T-helper 2 cell treated with Interferon-gamma antibody and Interleukin-4, amounts not matched to agents 5 μg/mL and 100 μg/mL, for 36 hours (primary cell): Measurements from ENCODE around the gene GABRA1.

Source experiments
- DNase-seq: peaks from one replicate; pipeline ENCODE4 v3.0.0; 2021; ENCODE audit warnings: low spot score
- H3K27ac Mint-ChIP-seq: one replicate; pipeline ENCODE4 v1.8.0; 2021; ENCODE audit warnings: mild to moderate bottlenecking, mixed read lengths
- H3K27me3 Mint-ChIP-seq: one replicate; pipeline ENCODE4 v1.8.0; 2021; ENCODE audit warnings: low read depth, mixed read lengths
- H3K36me3 Mint-ChIP-seq: one replicate; pipeline ENCODE4 v1.8.0; 2021; ENCODE audit warnings: low read depth, mixed read lengths
- H3K4me1 Mint-ChIP-seq: one replicate; pipeline ENCODE4 v1.8.0; 2021; ENCODE audit warnings: low read depth, mixed read lengths
- H3K4me3 Mint-ChIP-seq: one replicate; pipeline ENCODE4 v1.8.0; 2022; ENCODE audit warnings: mild to moderate bottlenecking, moderate library complexity, mixed read lengths
- H3K9me3 Mint-ChIP-seq: one replicate; pipeline ENCODE4 v1.8.0; 2021; ENCODE audit warnings: mixed read lengths

Gene GABRA1

DNA sequence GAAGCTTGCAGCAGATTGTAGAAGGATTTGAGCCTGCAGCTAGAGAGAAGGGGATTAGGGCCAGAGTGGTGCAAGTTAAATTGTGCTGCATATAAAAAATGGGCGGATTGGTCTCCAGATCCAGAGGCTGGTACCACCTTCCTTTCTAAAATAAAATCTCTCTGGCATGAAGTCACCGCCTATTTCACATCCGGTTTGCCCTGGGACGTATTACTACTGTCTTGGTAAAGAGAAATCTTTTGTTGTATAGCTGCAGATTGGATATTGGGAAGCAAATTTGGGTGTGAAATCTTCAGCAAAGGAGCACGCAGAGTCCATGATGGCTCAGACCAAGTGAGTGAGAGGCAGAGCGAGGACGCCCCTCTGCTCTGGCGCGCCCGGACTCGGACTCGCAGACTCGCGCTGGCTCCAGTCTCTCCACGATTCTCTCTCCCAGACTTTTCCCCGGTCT is at the start of gene GABRA1:
Gene GABRA1 (plus strand): TSS at position 180 of the 451 bp plus-strand sequence. CDS start 2,691 bp downstream, outside the sequence.
- Mint-ChIP-seq H3K36me3 (no peaks in the 10 kb centered on the region), H3K27me3 (peaks cover 8% of the 10 kb centered on the region)

DNA sequence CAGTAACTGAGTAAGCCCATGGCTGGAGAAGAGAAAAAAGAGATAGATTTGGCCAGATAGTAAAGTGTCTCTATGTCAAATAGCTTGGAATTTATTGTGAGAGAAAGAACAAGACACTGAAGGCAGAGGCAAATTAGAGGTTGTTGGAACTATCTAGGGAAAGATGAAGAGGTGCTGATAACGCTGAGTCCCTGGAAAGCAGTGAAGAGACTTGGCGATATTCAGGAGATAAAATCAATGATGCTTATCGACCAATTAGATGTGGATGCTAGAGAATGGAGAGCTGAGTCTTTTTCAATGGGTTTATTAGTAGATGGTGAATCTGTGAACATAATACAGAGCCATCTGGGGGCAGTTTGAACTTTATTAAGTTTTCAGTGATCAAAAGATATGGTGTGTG is 48.6 kb upstream of the GABRA1 start:
- no peaks in the 10 kb centered on the region for H3K4me1 Mint-ChIP-seq
- H3K4me3 Mint-ChIP-seq: no peak overlapping the region

More for the DNA sequence above, at the start of gene GABRA1:
- H3K4me1 Mint-ChIP-seq: no peaks in the 10 kb centered on the region
- no peak within 1 kb of the TSS for H3K4me3 Mint-ChIP-seq
- H3K9me3 Mint-ChIP-seq: no peaks in the 10 kb centered on the region
- H3K27ac Mint-ChIP-seq: no peak within 1 kb of the TSS
- no peak for DNase-seq

DNA sequence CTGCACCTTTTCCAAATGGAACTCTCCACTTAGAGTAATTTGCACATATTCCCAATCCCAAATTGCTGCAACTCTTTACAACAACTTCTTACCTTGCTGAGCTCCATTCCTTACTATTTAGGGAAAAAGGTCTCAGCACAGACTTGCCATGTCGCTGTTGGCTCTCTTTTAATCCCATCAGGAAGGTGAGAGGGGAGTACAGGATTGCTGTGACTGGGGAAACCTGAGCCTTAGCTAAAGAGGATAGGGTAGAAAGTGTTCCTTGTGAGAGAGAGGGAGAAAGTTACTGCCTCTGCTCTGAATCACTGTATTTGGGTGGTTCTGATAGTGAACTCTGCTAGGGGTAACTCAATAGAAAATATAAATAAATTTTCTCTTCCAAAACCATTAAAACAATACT is 43.7 kb upstream of the GABRA1 start:
- no peak for DNase-seq
- no peak overlapping the region for H3K4me3 Mint-ChIP-seq
- no peaks in the 10 kb centered on the region for H3K36me3 Mint-ChIP-seq
- H3K27ac Mint-ChIP-seq: no peak overlapping the region
- H3K27me3 Mint-ChIP-seq: no peaks in the 10 kb centered on the region
- H3K9me3 Mint-ChIP-seq: no peaks in the 10 kb centered on the region
- H3K4me1 Mint-ChIP-seq: no peaks in the 10 kb centered on the region

More for the DNA sequence above, 48.6 kb upstream of the GABRA1 start:
- Mint-ChIP-seq H3K36me3 (no peaks in the 10 kb centered on the region), H3K27ac (no peak overlapping the region), H3K27me3 (no peaks in the 10 kb centered on the region), H3K9me3 (no peaks in the 10 kb centered on the region)
- no peak for DNase-seq

DNA sequence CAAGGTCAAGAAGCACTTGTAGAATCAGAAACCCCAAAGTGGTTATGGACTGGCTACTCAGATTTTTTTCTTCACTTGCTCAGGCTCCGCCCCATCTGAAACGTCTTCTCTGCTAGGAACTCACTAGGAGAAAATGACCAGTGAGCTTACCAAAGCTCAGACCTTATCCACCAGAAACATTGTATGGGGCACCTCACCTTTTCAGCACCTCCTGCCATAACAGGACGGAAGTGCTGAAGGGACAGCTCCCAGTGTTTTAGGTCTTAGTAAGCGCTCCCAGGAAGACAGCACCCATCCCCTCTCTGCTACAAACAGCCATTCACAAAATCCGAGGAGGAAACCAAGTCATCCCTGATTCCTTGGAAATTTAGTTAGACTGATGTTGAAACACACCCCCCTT is 1.2 kb upstream of the GABRA1 start:
- H3K27me3 Mint-ChIP-seq: peaks cover 8% of the 10 kb centered on the region
- no peak for DNase-seq
- no peaks in the 10 kb centered on the region for H3K36me3 Mint-ChIP-seq
- no peaks in the 10 kb centered on the region for H3K9me3 Mint-ChIP-seq
- H3K4me3 Mint-ChIP-seq: no peak overlapping the region
- H3K4me1 Mint-ChIP-seq: no peaks in the 10 kb centered on the region
- H3K27ac Mint-ChIP-seq: no peak overlapping the region

DNA sequence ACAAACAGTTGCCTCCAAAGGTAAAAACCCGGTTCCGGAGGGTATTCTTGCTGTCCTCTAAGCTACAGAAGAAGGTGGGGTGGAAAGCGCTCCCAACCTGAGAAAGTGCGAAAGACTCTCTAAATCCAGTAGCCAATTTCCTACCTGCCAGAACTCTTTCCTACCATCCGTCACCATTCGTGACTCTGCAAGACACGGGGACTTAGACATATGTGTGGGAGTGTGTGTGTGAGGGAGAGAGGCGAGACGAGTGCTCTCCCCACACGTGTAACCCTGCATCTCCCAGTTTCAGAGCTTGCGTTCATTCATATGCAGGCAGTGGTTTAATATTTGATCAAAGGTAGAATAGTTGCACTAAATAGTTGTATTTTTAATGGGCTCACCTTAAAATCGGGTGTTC is 473 bp upstream of the GABRA1 start:
- H3K9me3 Mint-ChIP-seq: no peaks in the 10 kb centered on the region
- no peak for DNase-seq
- no peak overlapping the region for H3K27ac Mint-ChIP-seq
- no peaks in the 10 kb centered on the region for H3K4me1 Mint-ChIP-seq
- H3K36me3 Mint-ChIP-seq: no peaks in the 10 kb centered on the region
- H3K4me3 Mint-ChIP-seq: no peak overlapping the region
- peaks cover 8% of the 10 kb centered on the region for H3K27me3 Mint-ChIP-seq

DNA sequence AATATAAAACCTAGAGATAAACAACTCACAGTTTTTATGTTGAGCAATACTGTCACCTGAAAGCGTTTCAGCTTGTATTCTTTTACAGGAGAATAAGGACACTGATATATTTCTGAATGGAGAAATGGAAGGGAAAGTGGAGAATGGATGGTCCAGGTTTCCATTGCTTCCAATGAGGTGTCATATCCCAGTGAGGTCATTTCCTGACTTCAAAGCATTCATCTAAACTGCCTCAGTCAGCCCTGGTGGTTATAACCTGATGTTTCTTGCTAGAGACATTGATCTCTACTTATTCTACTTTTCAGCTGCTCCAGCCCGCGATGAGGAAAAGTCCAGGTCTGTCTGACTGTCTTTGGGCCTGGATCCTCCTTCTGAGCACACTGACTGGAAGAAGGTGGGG is 2.6 kb downstream of the GABRA1 start:
- peaks cover 8% of the 10 kb centered on the region for H3K27me3 Mint-ChIP-seq
- H3K4me1 Mint-ChIP-seq: no peaks in the 10 kb centered on the region
- H3K27ac Mint-ChIP-seq: no peak overlapping the region
- H3K9me3 Mint-ChIP-seq: no peaks in the 10 kb centered on the region
- no peaks in the 10 kb centered on the region for H3K36me3 Mint-ChIP-seq
- no peak for DNase-seq
- H3K4me3 Mint-ChIP-seq: no peak overlapping the region

DNA sequence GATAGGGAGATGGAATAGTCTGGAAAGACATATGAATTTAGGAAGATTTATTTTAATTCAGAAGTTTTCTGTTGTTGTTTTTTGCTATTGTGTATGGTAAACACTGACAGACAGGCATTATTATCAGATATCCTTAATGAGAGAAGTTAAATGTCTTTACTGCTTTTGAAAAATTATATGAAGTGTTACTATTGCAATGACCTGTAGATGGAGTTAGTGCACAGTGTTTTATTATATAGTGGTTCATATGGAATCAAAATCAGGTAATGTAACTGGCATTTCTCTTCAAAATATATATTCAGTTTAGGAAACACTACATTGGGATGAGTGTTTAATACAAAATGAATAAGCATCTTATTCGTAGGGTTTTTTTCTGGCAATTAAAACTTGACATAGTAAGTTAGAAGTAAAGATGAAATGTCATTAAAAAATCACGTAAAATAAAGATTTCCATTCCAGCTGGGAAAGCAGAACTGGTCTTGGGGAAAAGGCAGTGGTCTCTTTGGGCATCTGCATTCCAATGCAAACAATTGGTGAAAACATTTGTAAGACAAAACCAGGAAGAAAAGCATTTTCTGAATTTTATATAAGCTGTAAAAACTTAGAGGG is 3.9 kb downstream of the GABRA1 start:
- Mint-ChIP-seq H3K4me3 (no peak overlapping the region), H3K27me3 (peaks cover 8% of the 10 kb centered on the region), H3K36me3 (no peaks in the 10 kb centered on the region), H3K9me3 (no peaks in the 10 kb centered on the region), H3K27ac (no peak overlapping the region), H3K4me1 (no peaks in the 10 kb centered on the region)
- DNase-seq: no peak

DNA sequence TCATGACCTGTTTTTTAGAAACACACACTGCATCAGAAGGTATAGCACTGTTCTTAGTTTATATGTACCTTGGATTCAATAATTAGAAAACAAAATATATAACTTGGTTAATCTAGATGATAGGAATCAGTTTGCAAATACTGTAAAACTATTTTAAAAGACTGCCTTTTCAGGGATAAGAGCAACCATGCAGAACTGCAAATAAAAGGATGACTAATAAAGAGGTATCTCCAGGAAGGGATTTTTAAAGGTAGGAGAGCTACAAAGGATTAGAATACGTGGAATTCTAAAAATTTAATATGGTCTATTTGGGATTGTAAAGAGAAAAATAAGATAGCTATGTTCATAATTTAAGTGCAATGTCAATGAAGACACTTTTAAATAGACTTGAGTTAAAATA is 9.4 kb downstream of the GABRA1 start:
- H3K27me3 Mint-ChIP-seq: no peaks in the 10 kb centered on the region
- no peaks in the 10 kb centered on the region for H3K36me3 Mint-ChIP-seq
- H3K27ac Mint-ChIP-seq: no peak overlapping the region
- H3K9me3 Mint-ChIP-seq: no peaks in the 10 kb centered on the region
- no peak overlapping the region for H3K4me3 Mint-ChIP-seq
- DNase-seq: no peak
- H3K4me1 Mint-ChIP-seq: no peaks in the 10 kb centered on the region

DNA sequence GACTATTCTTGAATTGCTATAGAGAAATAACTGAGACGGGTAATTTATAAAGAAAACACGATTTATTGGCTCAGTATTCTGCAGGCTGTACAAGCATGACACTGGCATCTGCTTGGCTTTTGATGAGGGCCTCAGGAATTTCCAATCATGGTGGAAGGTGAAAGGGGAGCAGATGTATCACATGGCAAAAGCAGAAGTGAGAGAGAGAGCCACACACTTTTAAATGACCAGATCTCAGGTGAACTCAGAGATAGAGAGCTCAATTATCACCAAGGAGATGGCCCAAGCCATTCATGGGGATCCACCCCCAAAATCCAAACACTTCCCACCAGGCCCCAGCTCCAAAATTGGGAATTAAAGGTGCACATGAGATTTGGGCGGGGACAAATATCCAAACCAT is 15.3 kb downstream of the GABRA1 start:
- H3K4me1 Mint-ChIP-seq: no peaks in the 10 kb centered on the region
- no peaks in the 10 kb centered on the region for H3K9me3 Mint-ChIP-seq
- no peaks in the 10 kb centered on the region for H3K36me3 Mint-ChIP-seq
- H3K4me3 Mint-ChIP-seq: no peak overlapping the region
- no peak for DNase-seq
- no peak overlapping the region for H3K27ac Mint-ChIP-seq
- H3K27me3 Mint-ChIP-seq: no peaks in the 10 kb centered on the region

DNA sequence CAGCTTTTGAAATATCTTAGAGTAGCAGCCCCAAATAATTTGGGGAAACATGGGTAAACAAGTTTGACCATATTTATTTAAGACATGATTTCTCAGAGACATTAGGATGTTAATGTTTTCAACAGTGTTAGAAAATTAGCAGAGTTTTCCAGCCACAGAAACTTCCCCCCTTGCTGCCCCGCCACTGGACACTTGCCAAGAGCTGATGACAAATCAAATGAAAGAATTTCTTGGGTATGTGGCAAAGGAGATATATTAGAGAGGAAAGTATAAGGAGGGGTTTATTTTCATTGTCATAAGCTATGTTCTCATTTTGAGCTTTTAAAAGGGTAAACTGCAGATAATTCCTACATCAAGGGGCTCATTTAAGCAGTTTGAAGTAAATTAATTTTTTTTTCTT is 15.9 kb downstream of the GABRA1 start:
- Mint-ChIP-seq H3K9me3 (no peaks in the 10 kb centered on the region), H3K36me3 (no peaks in the 10 kb centered on the region), H3K4me3 (no peak overlapping the region), H3K4me1 (no peaks in the 10 kb centered on the region), H3K27me3 (no peaks in the 10 kb centered on the region), H3K27ac (no peak overlapping the region)
- DNase-seq: no peak

DNA sequence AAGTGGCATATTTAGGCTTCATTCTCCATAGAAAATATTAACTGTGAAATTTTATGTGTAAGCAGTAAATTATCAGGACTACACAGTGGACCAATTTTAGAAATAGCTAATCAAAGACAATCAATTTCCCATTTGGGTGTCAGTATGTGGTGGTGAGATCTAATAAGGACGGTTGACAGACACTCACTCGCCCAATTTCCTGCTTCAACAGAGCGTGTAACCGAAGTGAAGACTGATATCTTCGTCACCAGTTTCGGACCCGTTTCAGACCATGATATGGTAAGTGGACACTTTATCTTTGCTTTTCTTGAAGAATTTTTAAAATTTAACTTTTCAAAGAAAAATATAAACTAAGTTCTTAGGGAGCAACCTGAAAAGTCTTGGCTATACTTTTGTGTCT is 17.6 kb downstream of the GABRA1 start:
- H3K27ac Mint-ChIP-seq: no peak overlapping the region

DNA sequence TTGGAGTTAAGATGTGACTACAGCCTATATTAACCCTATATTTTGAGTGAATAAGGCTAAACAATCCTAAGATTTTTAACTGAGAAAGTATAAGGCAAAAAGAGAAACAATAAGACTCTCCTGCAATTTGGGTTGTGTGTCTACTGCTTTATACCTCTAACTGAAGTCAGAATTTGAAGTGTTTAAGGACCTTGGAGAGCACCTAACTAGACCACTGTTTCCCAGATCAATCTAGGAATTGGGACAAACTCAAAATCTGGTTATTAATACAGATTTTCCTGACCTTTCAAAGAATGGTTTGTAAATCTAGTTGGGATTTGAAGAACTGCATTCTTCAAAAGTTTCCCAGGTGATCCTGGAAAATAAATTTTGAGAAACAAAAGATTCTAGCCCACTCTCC is 42.1 kb downstream of the GABRA1 start:
- no peaks in the 10 kb centered on the region for H3K27me3 Mint-ChIP-seq
- H3K4me3 Mint-ChIP-seq: no peak overlapping the region
- no peaks in the 10 kb centered on the region for H3K36me3 Mint-ChIP-seq

More for the DNA sequence above, 17.6 kb downstream of the GABRA1 start:
- Mint-ChIP-seq H3K9me3 (no peaks in the 10 kb centered on the region), H3K4me1 (no peaks in the 10 kb centered on the region), H3K4me3 (no peak overlapping the region), H3K36me3 (no peaks in the 10 kb centered on the region), H3K27me3 (no peaks in the 10 kb centered on the region)
- no peak for DNase-seq

DNA sequence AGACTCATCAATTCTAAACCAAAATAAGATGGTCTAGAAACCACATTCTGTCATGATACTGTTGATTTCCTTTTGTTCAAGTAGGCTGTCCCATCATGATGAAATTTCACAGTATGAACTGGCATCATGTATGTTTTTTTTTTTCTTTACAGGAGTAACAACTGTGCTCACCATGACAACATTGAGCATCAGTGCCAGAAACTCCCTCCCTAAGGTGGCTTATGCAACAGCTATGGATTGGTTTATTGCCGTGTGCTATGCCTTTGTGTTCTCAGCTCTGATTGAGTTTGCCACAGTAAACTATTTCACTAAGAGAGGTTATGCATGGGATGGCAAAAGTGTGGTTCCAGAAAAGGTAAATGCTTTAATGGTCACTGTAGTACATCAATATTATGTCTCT is 47.6 kb downstream of the GABRA1 start:
- DNase-seq: no peak
- Mint-ChIP-seq H3K4me1 (no peaks in the 10 kb centered on the region), H3K36me3 (no peaks in the 10 kb centered on the region), H3K27ac (no peak overlapping the region), H3K9me3 (no peaks in the 10 kb centered on the region), H3K4me3 (no peak overlapping the region), H3K27me3 (no peaks in the 10 kb centered on the region)

More for the DNA sequence above, 42.1 kb downstream of the GABRA1 start:
- H3K9me3 Mint-ChIP-seq: peaks cover 4% of the 10 kb centered on the region
- no peak for DNase-seq
- no peaks in the 10 kb centered on the region for H3K4me1 Mint-ChIP-seq
- H3K27ac Mint-ChIP-seq: no peak overlapping the region

DNA sequence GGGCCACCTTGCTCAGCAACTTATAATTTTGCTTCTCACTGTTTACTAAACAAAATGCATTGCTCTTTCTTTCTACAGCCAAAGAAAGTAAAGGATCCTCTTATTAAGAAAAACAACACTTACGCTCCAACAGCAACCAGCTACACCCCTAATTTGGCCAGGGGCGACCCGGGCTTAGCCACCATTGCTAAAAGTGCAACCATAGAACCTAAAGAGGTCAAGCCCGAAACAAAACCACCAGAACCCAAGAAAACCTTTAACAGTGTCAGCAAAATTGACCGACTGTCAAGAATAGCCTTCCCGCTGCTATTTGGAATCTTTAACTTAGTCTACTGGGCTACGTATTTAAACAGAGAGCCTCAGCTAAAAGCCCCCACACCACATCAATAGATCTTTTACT is 49.1 kb downstream of the GABRA1 start:
- no peak overlapping the region for H3K4me3 Mint-ChIP-seq
- no peaks in the 10 kb centered on the region for H3K4me1 Mint-ChIP-seq
- H3K27ac Mint-ChIP-seq: no peak overlapping the region

DNA sequence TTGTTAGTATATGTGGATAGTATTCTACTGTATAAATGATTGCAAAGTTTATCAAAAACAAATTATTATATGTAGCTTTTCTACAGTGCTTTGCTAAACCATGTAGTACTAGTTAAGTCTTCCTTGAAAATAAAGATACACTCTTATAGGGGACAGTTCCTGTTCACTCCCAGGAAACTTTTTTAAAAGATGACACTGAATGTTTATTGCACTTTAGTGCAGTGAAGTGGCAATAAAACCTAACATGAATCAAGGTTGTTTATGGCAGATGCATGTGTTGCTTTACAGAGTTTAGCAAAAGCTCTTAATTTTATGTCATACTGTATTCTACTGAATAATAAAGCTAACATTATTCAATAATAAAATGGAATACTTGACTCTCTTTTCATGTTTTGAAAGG is 51.7 kb downstream of the GABRA1 start:
- DNase-seq: no peak
- peaks cover 4% of the 10 kb centered on the region for H3K9me3 Mint-ChIP-seq
- no peaks in the 10 kb centered on the region for H3K4me1 Mint-ChIP-seq
- no peaks in the 10 kb centered on the region for H3K27me3 Mint-ChIP-seq
- H3K4me3 Mint-ChIP-seq: no peak overlapping the region
- H3K27ac Mint-ChIP-seq: no peak overlapping the region
- H3K36me3 Mint-ChIP-seq: no peaks in the 10 kb centered on the region

More for the DNA sequence above, 49.1 kb downstream of the GABRA1 start:
- Mint-ChIP-seq H3K9me3 (no peaks in the 10 kb centered on the region), H3K27me3 (no peaks in the 10 kb centered on the region), H3K36me3 (no peaks in the 10 kb centered on the region)
- DNase-seq: no peak
